GM12878 (cell line): Measurements from ENCODE around the gene PJA2. TPM values are rescaled to one million over a fixed set of nuclear protein-coding genes. Genes with fewer than 3 reads are reported as not detected.

ENCODE experiments used
- ATAC-seq: fragments of 200-7000 bp; cut with Tn5 transposase; 3 replicates; pipeline ENCODE4 v1.9.1; 2020; ENCODE audit warnings: mild to moderate bottlenecking, moderate library complexity
- BruUV-seq: library from RNA; stranded (reverse); fragments of 400-500 nt; replicated peaks from 2 replicates; lab custom pipeline; 2021; lab: Mats Ljungman, UMichigan
- CTCF ChIA-PET: fragments of 300-600 bp; sonication (Branson Sonifier 250); formaldehyde crosslinking; extraction: SDS; loops from one replicate; lab custom pipeline; 2021; ENCODE audit warnings: inconsistent platforms; lab: Yijun Ruan, JAX
- POLR2A ChIA-PET: fragments of 350-600 bp; formaldehyde crosslinking; extraction: SDS; loops from one replicate; lab custom pipeline; 2021; ENCODE audit warnings: inconsistent platforms; lab: Charles Lee
- RAD21 ChIA-PET: fragments of 300-600 bp; sonication (Branson Sonifier 250); formaldehyde crosslinking; loops from one replicate; lab custom pipeline; 2023; ENCODE audit warnings: antibody characterized with exemption; ENCODE audit not compliant: unreplicated experiment; lab: Charles Lee
- SMC1A ChIA-PET: fragments of 300-600 bp; sonication (Branson Sonifier 250); formaldehyde crosslinking; loops from one replicate; lab custom pipeline; 2023; ENCODE audit not compliant: unreplicated experiment, uncharacterized antibody; lab: Charles Lee
- DNase-seq: peaks from one replicate; pipeline ENCODE4 v3.0.0-alpha.2; 2011; ENCODE audit warnings: low read depth, low spot score
- FAIRE-seq: peaks from 3 replicates; lab custom pipeline; 2011; peaks lifted over from hg19 to GRCh38; lab: Jason Lieb, UNC
- H2AFZ ChIP-seq: 2 replicates; pipeline ENCODE4 v1.6.0; 2011; ENCODE audit warnings: low read depth, low read length, control low read depth; ENCODE audit not compliant: control insufficient read depth
- H3K27ac ChIP-seq: 2 replicates; pipeline ENCODE4 v1.5.1; 2011; ENCODE audit warnings: control low read depth; ENCODE audit not compliant: control insufficient read depth, insufficient read depth
- H3K27me3 ChIP-seq, 2 experiments: replicated peaks in 1 of 2; 2 replicates each; pipeline versions ENCODE4 v1.6.0 to v1.6.1; 2011; ENCODE audit warnings: low read length in 1 of 2; ENCODE audit not compliant: control insufficient read depth in 2 of 2, insufficient read depth in 2 of 2
- H3K36me3 ChIP-seq, 2 experiments: 2 replicates each; pipeline ENCODE4 v1.5.1; 2011; ENCODE audit warnings: low read length in 1 of 2; ENCODE audit not compliant: control insufficient read depth in 2 of 2, insufficient read depth in 2 of 2
- H3K4me1 ChIP-seq: 2 replicates; pipeline ENCODE4 v1.6.1; 2011; ENCODE audit warnings: mild to moderate bottlenecking, low read length, moderate library complexity, mixed read lengths; ENCODE audit not compliant: control insufficient read depth, insufficient read depth
- H3K4me2 ChIP-seq: 2 replicates; pipeline ENCODE4 v1.6.0; 2011; ENCODE audit warnings: control low read depth; ENCODE audit not compliant: control insufficient read depth, insufficient read depth
- H3K4me3 ChIP-seq: fragments of 200-600 bp; sonication (generic); 2 replicates; pipeline ENCODE4 v1.5.1; 2016
- H3K79me2 ChIP-seq: 2 replicates; pipeline ENCODE4 v1.6.0; 2011; ENCODE audit warnings: low read length; ENCODE audit not compliant: control insufficient read depth, insufficient read depth
- H3K9ac ChIP-seq: 2 replicates; pipeline ENCODE4 v1.8.0; 2011; ENCODE audit warnings: low read length, control low read depth, mixed read lengths; ENCODE audit not compliant: control insufficient read depth, insufficient read depth
- H3K9me3 ChIP-seq: replicated peaks from 3 replicates; pipeline ENCODE4 v1.5.1; 2011; ENCODE audit warnings: mild to moderate bottlenecking, low read length; ENCODE audit not compliant: control insufficient read depth, insufficient read depth
- H4K20me1 ChIP-seq: 2 replicates; pipeline ENCODE4 v1.6.0; 2011; ENCODE audit not compliant: control insufficient read depth, insufficient read depth
- ATF7 ChIP-seq: fragments of 450-650 bp; IDR thresholded peaks from 2 replicates; pipeline ENCODE4 v1.6.1; 2016; ENCODE audit warnings: low read depth, mild to moderate bottlenecking
- EED ChIP-seq: sonication (generic); IDR thresholded peaks from 2 replicates; pipeline ENCODE4 v1.6.1; 2016; ENCODE audit warnings: antibody characterized with exemption, low read depth
- STAT3 ChIP-seq: IDR thresholded peaks from 2 replicates; pipeline ENCODE4 v1.6.1; 2011; ENCODE audit warnings: low read depth, low read length, improper control_type of control experiment
- ZNF274 ChIP-seq: IDR thresholded peaks from one replicate; pipeline ENCODE4 v1.8.0; 2011; ENCODE audit not compliant: insufficient read length, insufficient read depth
- WGBS: methylation state at CpG from one replicate; pipeline ENCODE4 v1.1.6; 2016; ENCODE audit warnings: low lambda C conversion rate; ENCODE audit not compliant: insufficient replicate concordance, insufficient coverage; ENCODE audit errors: missing lambda C conversion rate; 5-methylcytosine and 5-hydroxymethylcytosine counted together
- in situ Hi-C: fragments of 300-500 bp; cut with MboI; formaldehyde crosslinking; loops from 9 replicates; pipeline ENCODE4 v1.14.3; 2018; ENCODE audit warnings: mixed read lengths
- intact Hi-C: fragments of 100-400 bp; cut with micrococcal nuclease; formaldehyde crosslinking; loops from one replicate; pipeline ENCODE4 v1.14.2; 2022; ENCODE audit not compliant: unreplicated experiment
- polyA plus RNA-seq, 11 experiments: library from polyadenylated mRNA; depleted of rRNA in 4 of 11; unstranded in 6 of 11; stranded (reverse) in 5 of 11; fragments of >200 nt; fragmentation: Nextera tagmentation in 4 of 11; fragmentation: Illumina TruSeq in 1 of 11; extraction: Ambion mirVana in 4 of 11; extraction: Trizol in 1 of 11; gene quantifications; 1 replicate in 1 of 11; 2 replicates in 10 of 11; pipeline versions ENCODE4 v1.2.1 to v1.2.3, GENCODE V29; 2011 to 2016; ENCODE audit warnings: inconsistent platforms in 2 of 11, missing spikeins in 2 of 11, low read depth in 1 of 11
- total RNA-seq, 4 experiments: library from RNA; depleted of rRNA in 3 of 4; stranded (reverse); fragments of >200 nt in 3 of 4; fragmentation: Illumina TruSeq in 1 of 4; extraction: Trizol in 1 of 4; gene quantifications; 2 replicates each; pipeline versions ENCODE4 v1.2.1 to v1.2.3, GENCODE V29; 2013 to 2021
- TF ChIP-seq, protein P1 (sequence below): fragments of 450-650 bp; IDR thresholded peaks from 2 replicates; pipeline ENCODE4 v1.6.1; 2017; ENCODE audit warnings: borderline replicate concordance
- TF ChIP-seq, protein P2 (sequence below): fragments of 450-650 bp; IDR thresholded peaks from 2 replicates; pipeline ENCODE4 v1.6.1; 2014; ENCODE audit warnings: mild to moderate bottlenecking
- TF ChIP-seq, protein P3 (sequence below): IDR thresholded peaks from 2 replicates; pipeline ENCODE4 v1.6.1; 2011; ENCODE audit warnings: borderline replicate concordance, low read depth, mild to moderate bottlenecking, moderate library complexity, low read length; ENCODE audit not compliant: insufficient read depth, poor library complexity, severe bottlenecking
- TF ChIP-seq, protein P4 (sequence below): fragments of 450-650 bp; IDR thresholded peaks from 2 replicates; pipeline ENCODE4 v1.6.1; 2017; ENCODE audit warnings: mild to moderate bottlenecking, moderate library complexity
- TF ChIP-seq, protein P5 (sequence below): IDR thresholded peaks from 2 replicates; pipeline ENCODE4 v1.6.1; 2012; ENCODE audit warnings: low read depth, low read length, improper control_type of control experiment

The PJA2 gene
- total and polyA plus RNA-seq, 10 of the 15 experiments (the other 5 are each of a cell fraction or from before 2014, with no cell fraction given) = 27.8 to 93.4 (median 47.8) TPM

DNA sequence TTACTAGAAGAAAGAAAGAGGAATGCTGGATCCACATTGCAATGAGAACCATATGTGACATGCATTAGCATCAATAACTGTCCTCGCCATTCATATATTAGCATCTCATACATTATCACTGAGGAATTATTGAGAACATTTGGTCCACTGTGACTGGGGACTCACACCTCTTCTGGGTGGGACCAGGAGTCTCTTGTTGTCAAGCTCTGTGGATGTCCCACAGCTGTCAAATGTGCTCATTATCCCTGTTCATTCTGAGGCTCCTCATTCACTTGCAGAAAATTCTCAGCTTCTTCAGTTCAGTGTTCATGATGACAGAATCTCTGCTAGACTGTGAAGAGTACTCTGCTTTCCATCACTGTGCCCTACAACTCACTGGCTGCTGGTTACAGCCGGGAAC is 109.4 kb downstream of the PJA2 start (continued):
- TF ChIP-seq STAT3 = no peak
- no peak for TF ChIP-seq ZNF274
- TF ChIP-seq, protein P1, sequence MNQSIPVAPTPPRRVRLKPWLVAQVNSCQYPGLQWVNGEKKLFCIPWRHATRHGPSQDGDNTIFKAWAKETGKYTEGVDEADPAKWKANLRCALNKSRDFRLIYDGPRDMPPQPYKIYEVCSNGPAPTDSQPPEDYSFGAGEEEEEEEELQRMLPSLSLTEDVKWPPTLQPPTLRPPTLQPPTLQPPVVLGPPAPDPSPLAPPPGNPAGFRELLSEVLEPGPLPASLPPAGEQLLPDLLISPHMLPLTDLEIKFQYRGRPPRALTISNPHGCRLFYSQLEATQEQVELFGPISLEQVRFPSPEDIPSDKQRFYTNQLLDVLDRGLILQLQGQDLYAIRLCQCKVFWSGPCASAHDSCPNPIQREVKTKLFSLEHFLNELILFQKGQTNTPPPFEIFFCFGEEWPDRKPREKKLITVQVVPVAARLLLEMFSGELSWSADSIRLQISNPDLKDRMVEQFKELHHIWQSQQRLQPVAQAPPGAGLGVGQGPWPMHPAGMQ = no peak

DNA sequence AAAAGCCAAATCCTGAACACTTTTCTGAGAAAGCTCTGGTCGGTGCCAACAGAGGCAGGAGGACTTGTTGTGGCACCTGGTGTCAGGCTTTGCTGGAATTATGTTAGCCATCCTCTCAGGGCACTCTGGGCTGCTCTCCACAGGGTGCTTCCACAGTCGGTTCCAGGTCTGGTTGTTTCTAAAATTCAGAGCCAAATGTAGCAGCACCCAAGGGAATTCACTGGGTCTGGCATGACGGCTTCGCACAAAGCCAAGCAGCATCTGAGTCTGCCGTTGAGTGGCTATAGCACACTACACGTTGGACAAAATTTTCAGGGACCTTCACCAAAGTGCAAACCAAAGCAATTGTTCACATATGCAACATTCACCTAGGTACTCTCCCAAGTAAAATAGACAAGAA is 110.2 kb downstream of the PJA2 start:
- no peaks in the 10 kb centered on the region for H3K79me2 ChIP-seq
- in situ Hi-C loops (no loop called here), intact Hi-C loops (no loop called here)
- ChIA-PET POLR2A (no interaction called here), CTCF (interaction anchor here (1.3 kb wide), 1 partner anchor 31 kb away, joined by 3 read pairs; no protein-coding TSS in a partner anchor), RAD21 (no interaction called here), SMC1A (no interaction called here)
- H3K4me3 ChIP-seq = no peak overlapping the region
- WGBS = 44% methylated on average over 6 of the region's 6 CpGs
- ATAC-seq (no peak), DNase-seq (no peak), FAIRE-seq (no peak)
- H3K27me3 ChIP-seq = peaks cover 0 to 2% of the 10 kb centered on the region in 2 experiments; a peak in 1 of 4 replicates
- no peak overlapping the region for H2AFZ ChIP-seq
- no peak overlapping the region for H3K9ac ChIP-seq
- no peaks in the 10 kb centered on the region for H4K20me1 ChIP-seq
- H3K4me2 ChIP-seq = no peak overlapping the region
- no peaks in the 10 kb centered on the region; the same call in 2 of the 3 replicates for H3K9me3 ChIP-seq
- no peak overlapping the region for H3K27ac ChIP-seq
- no peaks in the 10 kb centered on the region for H3K36me3 ChIP-seq
- BruUV-seq = no TSS peak
- TF ChIP-seq, protein P2, sequence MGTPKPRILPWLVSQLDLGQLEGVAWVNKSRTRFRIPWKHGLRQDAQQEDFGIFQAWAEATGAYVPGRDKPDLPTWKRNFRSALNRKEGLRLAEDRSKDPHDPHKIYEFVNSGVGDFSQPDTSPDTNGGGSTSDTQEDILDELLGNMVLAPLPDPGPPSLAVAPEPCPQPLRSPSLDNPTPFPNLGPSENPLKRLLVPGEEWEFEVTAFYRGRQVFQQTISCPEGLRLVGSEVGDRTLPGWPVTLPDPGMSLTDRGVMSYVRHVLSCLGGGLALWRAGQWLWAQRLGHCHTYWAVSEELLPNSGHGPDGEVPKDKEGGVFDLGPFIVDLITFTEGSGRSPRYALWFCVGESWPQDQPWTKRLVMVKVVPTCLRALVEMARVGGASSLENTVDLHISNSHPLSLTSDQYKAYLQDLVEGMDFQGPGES = no peak
- TF ChIP-seq EED (no peak), ATF7 (no peak)
- TF ChIP-seq, protein P3, sequence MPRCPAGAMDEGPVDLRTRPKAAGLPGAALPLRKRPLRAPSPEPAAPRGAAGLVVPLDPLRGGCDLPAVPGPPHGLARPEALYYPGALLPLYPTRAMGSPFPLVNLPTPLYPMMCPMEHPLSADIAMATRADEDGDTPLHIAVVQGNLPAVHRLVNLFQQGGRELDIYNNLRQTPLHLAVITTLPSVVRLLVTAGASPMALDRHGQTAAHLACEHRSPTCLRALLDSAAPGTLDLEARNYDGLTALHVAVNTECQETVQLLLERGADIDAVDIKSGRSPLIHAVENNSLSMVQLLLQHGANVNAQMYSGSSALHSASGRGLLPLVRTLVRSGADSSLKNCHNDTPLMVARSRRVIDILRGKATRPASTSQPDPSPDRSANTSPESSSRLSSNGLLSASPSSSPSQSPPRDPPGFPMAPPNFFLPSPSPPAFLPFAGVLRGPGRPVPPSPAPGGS = no peak
- TF ChIP-seq, protein P4, sequence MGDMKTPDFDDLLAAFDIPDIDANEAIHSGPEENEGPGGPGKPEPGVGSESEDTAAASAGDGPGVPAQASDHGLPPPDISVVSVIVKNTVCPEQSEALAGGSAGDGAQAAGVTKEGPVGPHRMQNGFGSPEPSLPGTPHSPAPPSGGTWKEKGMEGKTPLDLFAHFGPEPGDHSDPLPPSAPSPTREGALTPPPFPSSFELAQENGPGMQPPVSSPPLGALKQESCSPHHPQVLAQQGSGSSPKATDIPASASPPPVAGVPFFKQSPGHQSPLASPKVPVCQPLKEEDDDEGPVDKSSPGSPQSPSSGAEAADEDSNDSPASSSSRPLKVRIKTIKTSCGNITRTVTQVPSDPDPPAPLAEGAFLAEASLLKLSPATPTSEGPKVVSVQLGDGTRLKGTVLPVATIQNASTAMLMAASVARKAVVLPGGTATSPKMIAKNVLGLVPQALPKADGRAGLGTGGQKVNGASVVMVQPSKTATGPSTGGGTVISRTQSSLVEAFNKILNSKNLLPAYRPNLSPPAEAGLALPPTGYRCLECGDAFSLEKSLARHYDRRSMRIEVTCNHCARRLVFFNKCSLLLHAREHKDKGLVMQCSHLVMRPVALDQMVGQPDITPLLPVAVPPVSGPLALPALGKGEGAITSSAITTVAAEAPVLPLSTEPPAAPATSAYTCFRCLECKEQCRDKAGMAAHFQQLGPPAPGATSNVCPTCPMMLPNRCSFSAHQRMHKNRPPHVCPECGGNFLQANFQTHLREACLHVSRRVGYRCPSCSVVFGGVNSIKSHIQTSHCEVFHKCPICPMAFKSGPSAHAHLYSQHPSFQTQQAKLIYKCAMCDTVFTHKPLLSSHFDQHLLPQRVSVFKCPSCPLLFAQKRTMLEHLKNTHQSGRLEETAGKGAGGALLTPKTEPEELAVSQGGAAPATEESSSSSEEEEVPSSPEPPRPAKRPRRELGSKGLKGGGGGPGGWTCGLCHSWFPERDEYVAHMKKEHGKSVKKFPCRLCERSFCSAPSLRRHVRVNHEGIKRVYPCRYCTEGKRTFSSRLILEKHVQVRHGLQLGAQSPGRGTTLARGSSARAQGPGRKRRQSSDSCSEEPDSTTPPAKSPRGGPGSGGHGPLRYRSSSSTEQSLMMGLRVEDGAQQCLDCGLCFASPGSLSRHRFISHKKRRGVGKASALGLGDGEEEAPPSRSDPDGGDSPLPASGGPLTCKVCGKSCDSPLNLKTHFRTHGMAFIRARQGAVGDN = no peak
- TF ChIP-seq, protein P5, sequence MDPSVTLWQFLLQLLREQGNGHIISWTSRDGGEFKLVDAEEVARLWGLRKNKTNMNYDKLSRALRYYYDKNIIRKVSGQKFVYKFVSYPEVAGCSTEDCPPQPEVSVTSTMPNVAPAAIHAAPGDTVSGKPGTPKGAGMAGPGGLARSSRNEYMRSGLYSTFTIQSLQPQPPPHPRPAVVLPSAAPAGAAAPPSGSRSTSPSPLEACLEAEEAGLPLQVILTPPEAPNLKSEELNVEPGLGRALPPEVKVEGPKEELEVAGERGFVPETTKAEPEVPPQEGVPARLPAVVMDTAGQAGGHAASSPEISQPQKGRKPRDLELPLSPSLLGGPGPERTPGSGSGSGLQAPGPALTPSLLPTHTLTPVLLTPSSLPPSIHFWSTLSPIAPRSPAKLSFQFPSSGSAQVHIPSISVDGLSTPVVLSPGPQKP = no peak
- TF ChIP-seq, all 136 proteins: peak for 0
- no peaks in the 10 kb centered on the region for H3K4me1 ChIP-seq
